Suprapubic skin (tissue), 4 donors: ENCODE measurements around the gene RFPL3.

Source experiments
- CTCF ChIP-seq, 2 donors: fragments of 200-600 bp in 1 of 2; fragments of 450-650 bp in 1 of 2; sonication (generic) in 1 of 2; IDR thresholded peaks; one replicate each; pipeline ENCODE4 v1.5.1; 2016 to 2019; ENCODE audit warnings: antibody characterized with exemption in 2 of 2, mild to moderate bottlenecking in 1 of 2, moderate library complexity in 1 of 2
- EP300 ChIP-seq: sonication (generic); formaldehyde crosslinking; IDR thresholded peaks from one replicate; pipeline ENCODE4 v1.6.1; 2017; ENCODE audit warnings: antibody characterized with exemption
- POLR2A ChIP-seq, 2 donors: fragments of 450-650 bp; IDR thresholded peaks; one replicate each; pipeline ENCODE4 v1.6.1; 2017; ENCODE audit warnings: antibody characterized with exemption in 2 of 2, mild to moderate bottlenecking in 2 of 2, moderate library complexity in 2 of 2
- POLR2AphosphoS5 ChIP-seq, 3 donors: sonication (generic); formaldehyde crosslinking; IDR thresholded peaks; one replicate each; pipeline ENCODE4 v1.6.1; 2017; ENCODE audit warnings: antibody characterized with exemption in 3 of 3

GRCh38 chr22:32336121-32336603 is 21.5 kb upstream of the RFPL3 start:
- TF ChIP-seq CTCF (IDR thresholded peaks at IDR 0.05): no peak
- TF ChIP-seq EP300: no peak
- no peak for TF ChIP-seq POLR2A (IDR thresholded peaks at IDR 0.05)
- TF ChIP-seq POLR2AphosphoS5 (IDR thresholded peaks at IDR 0.05): no peak
